GM21529 (cell line): Measurements from ENCODE around the gene TXNDC11.
A peak's percentile ranks its signal among the peaks of the same experiment; 100 is the strongest.

Experiments used
- ATAC-seq: cut with Tn5 transposase; IDR thresholded peaks from one replicate; pipeline ENCODE4 v1.9.1; 2021; ENCODE audit not compliant: unreplicated experiment

The TXNDC11 gene

DNA sequence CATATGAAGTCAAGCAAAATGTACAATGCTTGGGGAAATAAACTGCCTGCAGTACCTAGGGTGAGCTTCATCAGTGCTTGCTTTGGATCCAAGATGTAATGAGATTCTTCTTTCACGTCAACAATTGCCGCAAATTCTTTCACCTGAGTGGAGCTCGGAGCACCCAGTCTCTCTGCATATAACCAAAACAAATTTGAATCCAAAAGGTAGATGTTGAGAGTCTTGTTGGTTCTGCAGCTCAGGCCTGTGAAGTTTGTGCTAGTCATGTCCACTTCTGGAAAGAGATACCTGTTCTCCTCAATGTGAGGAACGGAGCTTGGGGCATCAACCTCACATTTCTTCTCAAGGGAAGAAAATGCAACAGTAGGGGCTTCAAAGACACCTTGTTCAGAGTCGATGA lies 51.4 kb downstream of the TXNDC11 start:
- ATAC-seq: no peak

DNA sequence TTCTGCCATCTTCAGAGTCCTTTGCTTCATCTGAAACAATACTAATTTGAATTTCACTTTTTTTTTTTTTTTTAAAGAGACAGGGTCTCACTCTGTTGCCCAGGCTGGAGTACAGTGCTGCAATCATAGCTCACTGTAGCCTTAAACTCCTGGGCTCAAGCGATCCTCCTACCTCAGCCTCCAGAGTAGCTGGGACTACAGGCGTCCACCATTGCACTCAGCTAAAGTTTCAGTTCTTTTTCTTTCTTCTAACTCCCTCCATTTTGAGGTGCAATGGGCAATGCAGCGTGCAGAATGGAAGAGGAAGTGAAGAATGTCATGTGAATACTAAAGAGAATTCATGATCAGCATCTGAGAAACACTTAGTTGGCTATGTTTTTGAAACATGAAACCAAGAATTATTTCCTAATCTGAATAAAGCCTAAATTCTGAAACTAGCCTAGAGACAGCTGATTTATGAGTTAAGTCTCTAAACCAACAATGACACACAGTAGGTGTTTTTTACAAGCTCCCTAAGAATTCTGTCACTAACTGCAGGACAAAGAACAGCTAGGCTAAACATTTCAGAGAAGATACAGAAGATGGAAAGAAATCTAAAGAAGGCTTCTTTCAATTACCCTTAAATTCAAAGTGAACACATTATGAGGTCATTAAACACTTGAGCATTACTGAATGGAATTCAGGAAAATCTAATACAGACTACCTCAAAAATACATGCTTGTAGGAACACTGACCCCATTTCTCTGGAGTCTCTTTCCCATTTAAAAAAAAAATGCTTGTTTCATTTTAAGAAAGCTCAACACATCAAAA lies 53.4 kb downstream of the TXNDC11 start:
- peak; percentile 78 for ATAC-seq

GRCh38 chr16:11688520-11688886 lies 54.2 kb downstream of the TXNDC11 start:
- no peak for ATAC-seq

- no peak for ATAC-seq
These were observed 54.8 kb downstream of the TXNDC11 start for GRCh38 chr16:11687601-11688519.

- ATAC-seq: no peak
These were observed 55.8 kb downstream of the TXNDC11 start for GRCh38 chr16:11686713-11687380.

GRCh38 chr16:11685844-11686618 lies 56.6 kb downstream of the TXNDC11 start:
- ATAC-seq: no peak

DNA sequence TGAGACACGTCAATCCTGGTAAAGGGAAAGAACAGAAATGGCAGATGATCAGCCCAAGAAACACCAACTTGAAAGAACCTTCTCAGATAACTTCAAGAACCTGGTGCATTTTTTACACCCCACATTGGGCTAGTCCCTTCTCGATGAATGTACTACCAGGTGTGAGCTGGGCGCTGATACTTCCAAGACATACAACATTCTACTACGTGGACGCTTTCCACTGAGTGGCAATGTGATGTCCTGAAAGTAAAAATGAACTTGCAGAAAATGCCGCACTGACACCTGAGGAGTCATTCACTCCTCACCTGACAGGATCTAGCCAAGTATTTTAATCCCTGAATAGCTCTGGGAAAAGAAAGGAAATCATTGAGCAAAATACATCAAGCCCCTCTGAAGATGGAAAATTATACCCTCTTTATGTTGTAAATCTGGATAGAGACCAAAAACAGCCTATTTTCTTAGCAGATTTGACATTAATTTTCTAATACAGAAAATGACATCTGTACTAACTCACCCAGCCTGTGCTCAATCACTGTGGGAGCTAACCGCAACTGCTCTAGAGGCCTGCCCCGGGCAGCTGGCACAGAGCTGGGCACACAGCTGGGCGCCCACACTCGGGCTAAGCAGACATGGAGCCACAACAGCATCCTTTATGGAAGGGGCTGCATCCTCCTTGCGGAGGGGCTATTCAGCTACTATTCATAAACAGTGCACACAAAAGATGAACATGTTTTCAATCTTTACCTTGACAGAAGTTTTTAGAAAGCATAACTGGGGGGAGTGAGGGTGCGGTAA lies 58.2 kb downstream of the TXNDC11 start:
- ATAC-seq: no peak

GRCh38 chr16:11683145-11683544 lies 59.5 kb downstream of the TXNDC11 start:
- ATAC-seq: no peak

- no peak for ATAC-seq
These were observed 60.0 kb downstream of the TXNDC11 start for GRCh38 chr16:11682655-11683096.

DNA sequence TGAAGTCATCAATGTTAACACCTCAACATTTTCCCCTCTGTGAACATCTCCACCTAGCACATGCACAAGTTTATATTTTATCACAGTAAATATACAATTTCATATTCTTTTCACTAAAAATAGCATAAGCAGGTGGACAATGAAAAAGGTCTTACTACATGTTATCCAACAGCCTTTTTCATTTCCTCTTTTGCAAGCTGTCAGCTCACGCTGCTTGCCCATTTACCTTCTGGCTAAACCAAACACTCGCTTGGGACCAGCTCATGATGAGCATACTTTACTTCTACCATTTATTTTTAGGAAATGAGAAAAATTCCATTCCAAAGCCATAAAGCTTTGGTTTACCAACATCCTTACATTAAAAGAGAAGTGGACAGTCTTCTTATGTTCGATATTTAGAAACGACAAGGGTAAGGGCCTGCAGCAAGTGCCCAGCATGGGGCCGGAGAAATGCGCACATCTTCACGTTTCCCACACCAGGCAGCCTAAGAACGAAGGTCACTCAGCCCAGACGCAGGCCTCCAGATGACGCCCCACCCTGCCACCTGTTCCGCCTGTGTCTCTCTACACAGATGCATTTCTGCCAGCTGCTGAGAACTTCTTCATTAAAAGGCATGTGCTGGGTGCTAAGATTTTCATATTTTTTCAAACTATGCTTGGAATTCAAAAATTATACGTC lies 60.5 kb downstream of the TXNDC11 start:
- no peak for ATAC-seq

DNA sequence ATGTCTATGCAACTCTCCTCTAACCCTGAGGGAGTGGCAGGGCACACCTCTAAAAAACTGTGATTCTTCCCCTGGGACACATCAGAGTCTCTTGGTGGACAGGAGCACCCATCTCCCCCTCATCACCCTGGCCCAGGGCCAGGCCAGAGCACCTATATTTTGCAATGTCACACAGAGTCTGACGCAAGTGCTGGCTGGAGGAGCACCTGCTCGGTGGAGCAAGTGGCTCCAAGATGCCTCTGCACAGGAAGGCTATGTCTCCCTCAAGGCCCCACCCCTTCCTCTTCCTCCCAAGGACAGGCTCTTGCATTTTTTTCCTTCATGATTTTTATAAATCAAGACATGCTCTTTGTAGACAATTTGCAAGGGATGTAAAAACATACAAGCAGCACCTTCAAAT lies 61.1 kb downstream of the TXNDC11 start:
- ATAC-seq: peak; percentile 25

DNA sequence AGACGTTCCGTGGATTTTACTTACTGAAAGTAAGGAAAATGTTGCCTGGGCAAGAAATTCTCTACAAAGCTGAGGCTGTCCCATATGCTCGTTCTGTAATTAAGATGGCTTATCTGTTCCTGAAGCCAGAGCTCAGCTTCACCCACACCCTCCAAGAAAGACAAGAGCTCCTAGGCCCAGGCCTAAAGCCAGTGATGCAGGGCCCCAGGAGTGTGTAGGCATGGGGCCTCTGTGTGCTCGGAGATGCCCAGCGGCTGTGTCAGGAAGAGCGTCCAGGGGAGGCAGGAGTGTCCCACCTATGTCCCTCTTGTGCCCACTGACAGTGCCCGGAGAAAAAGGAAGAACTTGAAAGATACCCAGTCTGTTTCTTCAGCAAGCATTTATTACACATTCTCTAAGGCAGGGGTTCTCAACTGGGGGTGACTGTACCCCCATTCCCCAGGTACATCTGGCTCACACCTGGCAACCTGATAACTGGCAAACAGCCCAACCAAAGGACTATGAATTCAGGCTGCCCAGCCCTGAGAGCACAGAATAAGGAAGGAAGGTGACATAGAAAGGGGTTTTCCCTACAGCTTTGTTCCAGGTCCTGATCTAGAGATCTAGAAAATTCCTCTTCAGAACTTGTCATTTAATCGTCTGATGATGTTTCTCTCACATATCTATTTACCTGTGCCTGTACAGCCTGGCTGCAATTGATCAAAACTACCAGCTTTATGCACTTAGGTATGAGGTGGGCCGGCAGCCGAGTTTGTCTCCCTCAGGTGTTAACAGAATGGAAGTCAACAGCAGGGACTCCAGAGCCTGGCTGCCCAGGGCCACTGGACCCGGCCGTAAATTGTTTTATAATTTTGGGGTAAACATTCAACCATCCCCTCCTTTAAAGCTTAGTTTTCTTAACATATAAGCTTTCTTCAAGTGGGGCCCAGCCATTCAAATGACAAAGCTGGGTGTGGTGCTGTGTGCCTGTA lies 62.4 kb downstream of the TXNDC11 start:
- no peak for ATAC-seq

DNA sequence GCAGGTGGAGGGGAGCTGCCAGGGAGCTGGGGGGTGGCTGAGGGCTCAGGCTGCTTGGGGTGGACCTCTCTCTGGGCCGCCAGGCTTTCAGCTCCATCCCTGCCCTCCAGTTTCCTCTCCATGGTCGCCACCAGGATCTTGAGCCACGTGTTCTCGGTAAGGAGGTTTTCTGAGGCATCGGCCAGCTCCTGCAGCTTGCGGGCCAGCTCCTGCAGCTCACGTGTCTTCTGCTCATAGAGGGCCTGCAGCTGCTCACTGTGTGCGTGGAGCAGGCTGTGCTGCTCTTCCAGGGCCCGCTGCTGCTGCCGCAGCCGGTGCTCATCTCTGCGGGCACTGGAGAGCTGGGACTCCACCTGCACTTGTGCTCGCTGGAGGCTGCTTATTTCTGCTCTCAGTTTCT lies 63.4 kb downstream of the TXNDC11 start:
- ATAC-seq: no peak

DNA sequence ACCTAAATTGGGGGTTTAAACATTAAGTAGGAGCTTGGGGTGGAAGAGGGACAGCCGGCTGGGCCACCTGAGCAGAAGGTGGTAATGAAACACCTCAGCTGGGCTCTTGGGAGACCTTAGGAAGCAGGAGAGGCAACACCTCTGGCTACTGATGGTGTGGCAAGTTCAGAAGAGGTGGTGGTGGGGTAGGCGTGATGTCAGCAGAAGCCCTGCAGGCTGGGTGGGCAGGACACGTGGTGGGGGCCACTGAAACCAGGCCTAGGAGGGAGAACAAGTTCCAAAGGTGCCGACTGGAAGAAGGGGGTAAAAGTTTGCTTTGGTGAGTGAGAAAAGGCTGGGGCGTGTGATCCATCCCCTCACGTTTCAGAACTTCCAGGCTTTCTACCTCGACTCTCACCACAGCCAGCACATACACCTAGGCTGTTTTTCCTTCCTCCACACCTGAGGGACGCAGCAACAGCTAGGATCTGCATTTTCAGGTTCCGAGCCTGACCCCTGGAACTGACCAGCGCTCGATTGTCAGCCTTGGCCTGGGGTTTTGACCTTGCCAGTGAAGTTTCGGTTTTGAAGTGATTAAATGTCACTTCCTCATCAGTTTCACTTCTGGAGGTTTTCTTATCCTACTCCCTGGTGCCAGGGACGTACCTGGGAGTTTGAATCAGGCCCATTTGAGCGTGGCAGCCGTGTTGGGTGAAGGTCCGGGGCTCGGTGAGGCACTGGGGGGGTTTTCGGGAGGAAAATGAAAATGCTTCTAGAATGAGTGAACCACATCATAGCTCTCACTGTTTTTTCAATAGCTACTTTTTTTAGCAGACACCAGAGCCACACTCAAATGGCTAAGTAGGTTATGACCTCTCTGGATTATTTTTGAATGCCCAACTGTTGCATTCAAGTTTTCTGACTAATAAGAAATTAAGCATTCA lies 64.4 kb downstream of the TXNDC11 start:
- ATAC-seq: no peak

DNA sequence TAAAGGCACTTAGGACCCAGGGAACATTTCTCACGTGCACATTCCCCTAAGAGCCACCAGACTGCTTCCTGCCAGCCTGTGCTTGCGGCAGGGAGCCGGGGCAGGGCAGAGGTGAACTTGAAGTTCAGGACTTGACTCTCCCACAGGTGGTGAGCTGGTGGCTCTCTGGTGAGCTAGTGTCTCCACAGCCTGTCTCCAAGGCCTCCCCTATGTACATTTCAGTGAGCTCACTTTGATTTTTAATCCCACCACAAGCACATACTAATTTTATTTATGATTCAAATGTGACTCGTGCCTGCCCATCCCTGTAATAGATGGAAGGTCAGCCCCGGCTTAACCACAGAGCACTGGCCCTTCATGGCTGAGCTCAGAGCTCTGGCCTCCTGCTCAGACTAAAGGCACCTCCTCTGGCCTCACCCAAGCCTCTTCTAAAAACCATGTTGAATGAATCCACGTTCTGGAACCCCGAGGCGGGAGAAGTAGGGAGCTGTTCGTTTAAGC lies 65.2 kb downstream of the TXNDC11 start:
- no peak for ATAC-seq

GRCh38 chr16:11676799-11677198 lies 65.9 kb downstream of the TXNDC11 start:
- ATAC-seq: no peak
